ENCODE measurements around the gene STAT3. TPM values are rescaled to one million over a fixed set of nuclear protein-coding genes. Genes with fewer than 3 reads are reported as not detected.
"Not testable (repeated sequence)": the region's sequence is repeated elsewhere in the genome, so short reads cannot be mapped to it uniquely, and the experiment has no call there.

STAT3 gene
- total RNA-seq, 1 experiment from 2014 or later, result 115 TPM

GRCh38 chr17:42303694-42304093, 84.5 kb downstream of the STAT3 start:
- no peak for TF ChIP-seq CTCF (IDR thresholded peaks at IDR 0.05; ENCODE audit: unreplicated experiment)
- Mint-ChIP-seq H3K4me3 (ENCODE audit: unreplicated experiment) (no peak overlapping the region), H3K9me3 (ENCODE audit: unreplicated experiment) (no peaks in the 10 kb centered on the region), H3K36me3 (ENCODE audit: insufficient read depth, unreplicated experiment) (peaks cover 4% of the 10 kb centered on the region), H3K4me1 (ENCODE audit: insufficient read depth, unreplicated experiment) (no peaks in the 10 kb centered on the region), H3K27me3 (ENCODE audit: insufficient read depth, unreplicated experiment) (peaks cover 10% of the 10 kb centered on the region), H3K27ac (ENCODE audit: low read depth, unreplicated experiment) (no peak overlapping the region)
- ChIA-PET POLR2A (no interaction called here), CTCF (interaction anchor here (0.5 to 0.7 kb wide), 2 partner anchors 163 to 529 kb away, joined by 3 to 4 read pairs; partner anchors contain the start of gene PSME3)
- BruUV-seq (replicated peaks), result no TSS peak
- intact Hi-C loops (cut with micrococcal nuclease), result no loop called here
- no peak for DNase-seq (ENCODE audit: unreplicated experiment)

GRCh38 chr17:42301022-42301421, 87.2 kb downstream of the STAT3 start:
- ChIA-PET CTCF (no interaction called here), POLR2A (interaction anchor here (0.7 kb wide), 1 partner anchor 34 kb away, joined by 4 read pairs; no protein-coding TSS in a partner anchor)
- Mint-ChIP-seq H3K36me3 (ENCODE audit: insufficient read depth, unreplicated experiment) (peaks cover 2% of the 10 kb centered on the region), H3K27me3 (ENCODE audit: insufficient read depth, unreplicated experiment) (peaks cover 10% of the 10 kb centered on the region), H3K9me3 (ENCODE audit: unreplicated experiment) (no peaks in the 10 kb centered on the region), H3K4me3 (ENCODE audit: unreplicated experiment) (no peak overlapping the region), H3K27ac (ENCODE audit: low read depth, unreplicated experiment) (no peak overlapping the region), H3K4me1 (ENCODE audit: insufficient read depth, unreplicated experiment) (no peaks in the 10 kb centered on the region)
- BruUV-seq (replicated peaks), result no TSS peak
- intact Hi-C loops (cut with micrococcal nuclease), result no loop called here
- TF ChIP-seq CTCF (IDR thresholded peaks at IDR 0.05; ENCODE audit: unreplicated experiment), result no peak
- no peak for DNase-seq (ENCODE audit: unreplicated experiment)

- peaks cover 10% of the 10 kb centered on the region for H3K27me3 Mint-ChIP-seq (ENCODE audit: insufficient read depth, unreplicated experiment)
- H3K4me1 Mint-ChIP-seq (ENCODE audit: insufficient read depth, unreplicated experiment); H3K36me3 Mint-ChIP-seq (ENCODE audit: insufficient read depth, unreplicated experiment); CTCF ChIA-PET; intact Hi-C loops (cut with micrococcal nuclease); H3K4me3 Mint-ChIP-seq (ENCODE audit: unreplicated experiment); DNase-seq (ENCODE audit: unreplicated experiment); POLR2A ChIA-PET; BruUV-seq (replicated peaks); H3K27ac Mint-ChIP-seq (ENCODE audit: low read depth, unreplicated experiment); H3K9me3 Mint-ChIP-seq (ENCODE audit: unreplicated experiment): not testable (repeated sequence)
Observed at GRCh38 chr17:42299913-42300312, 88.3 kb downstream of the STAT3 start.

GRCh38 chr17:42299361-42299760, 88.9 kb downstream of the STAT3 start:
- CTCF ChIA-PET; H3K27ac Mint-ChIP-seq (ENCODE audit: low read depth, unreplicated experiment): not testable (repeated sequence)

GRCh38 chr17:42297775-42298174, 90.5 kb downstream of the STAT3 start:
- intact Hi-C loops (cut with micrococcal nuclease); H3K36me3 Mint-ChIP-seq (ENCODE audit: insufficient read depth, unreplicated experiment); BruUV-seq (replicated peaks); H3K27ac Mint-ChIP-seq (ENCODE audit: low read depth, unreplicated experiment); H3K4me1 Mint-ChIP-seq (ENCODE audit: insufficient read depth, unreplicated experiment); H3K9me3 Mint-ChIP-seq (ENCODE audit: unreplicated experiment); POLR2A ChIA-PET; DNase-seq (ENCODE audit: unreplicated experiment); H3K4me3 Mint-ChIP-seq (ENCODE audit: unreplicated experiment): not testable (repeated sequence)
- CTCF ChIA-PET, result interaction anchor here (0.6 kb wide), 1 partner anchor 33 kb away, joined by 4 read pairs; no protein-coding TSS in a partner anchor
- peaks cover 10% of the 10 kb centered on the region for H3K27me3 Mint-ChIP-seq (ENCODE audit: insufficient read depth, unreplicated experiment)

More at GRCh38 chr17:42299361-42299760, 88.9 kb downstream of the STAT3 start:
- POLR2A ChIA-PET; H3K9me3 Mint-ChIP-seq (ENCODE audit: unreplicated experiment); BruUV-seq (replicated peaks); intact Hi-C loops (cut with micrococcal nuclease); H3K36me3 Mint-ChIP-seq (ENCODE audit: insufficient read depth, unreplicated experiment); DNase-seq (ENCODE audit: unreplicated experiment); H3K4me1 Mint-ChIP-seq (ENCODE audit: insufficient read depth, unreplicated experiment); H3K4me3 Mint-ChIP-seq (ENCODE audit: unreplicated experiment): not testable (repeated sequence)
- H3K27me3 Mint-ChIP-seq (ENCODE audit: insufficient read depth, unreplicated experiment), result peaks cover 10% of the 10 kb centered on the region

Data from MCF 10A (cell line).